ENCODE results near the gene TENM4. TPM values are rescaled to one million over a fixed set of nuclear protein-coding genes. Genes with fewer than 3 reads are reported as not detected.
"Not testable (repeated sequence)": the region's sequence is repeated elsewhere in the genome, so short reads cannot be mapped to it uniquely, and the experiment has no call there.

The TENM4 gene
- total RNA-seq, 1 donor from 2014 or later: not detected

DNA sequence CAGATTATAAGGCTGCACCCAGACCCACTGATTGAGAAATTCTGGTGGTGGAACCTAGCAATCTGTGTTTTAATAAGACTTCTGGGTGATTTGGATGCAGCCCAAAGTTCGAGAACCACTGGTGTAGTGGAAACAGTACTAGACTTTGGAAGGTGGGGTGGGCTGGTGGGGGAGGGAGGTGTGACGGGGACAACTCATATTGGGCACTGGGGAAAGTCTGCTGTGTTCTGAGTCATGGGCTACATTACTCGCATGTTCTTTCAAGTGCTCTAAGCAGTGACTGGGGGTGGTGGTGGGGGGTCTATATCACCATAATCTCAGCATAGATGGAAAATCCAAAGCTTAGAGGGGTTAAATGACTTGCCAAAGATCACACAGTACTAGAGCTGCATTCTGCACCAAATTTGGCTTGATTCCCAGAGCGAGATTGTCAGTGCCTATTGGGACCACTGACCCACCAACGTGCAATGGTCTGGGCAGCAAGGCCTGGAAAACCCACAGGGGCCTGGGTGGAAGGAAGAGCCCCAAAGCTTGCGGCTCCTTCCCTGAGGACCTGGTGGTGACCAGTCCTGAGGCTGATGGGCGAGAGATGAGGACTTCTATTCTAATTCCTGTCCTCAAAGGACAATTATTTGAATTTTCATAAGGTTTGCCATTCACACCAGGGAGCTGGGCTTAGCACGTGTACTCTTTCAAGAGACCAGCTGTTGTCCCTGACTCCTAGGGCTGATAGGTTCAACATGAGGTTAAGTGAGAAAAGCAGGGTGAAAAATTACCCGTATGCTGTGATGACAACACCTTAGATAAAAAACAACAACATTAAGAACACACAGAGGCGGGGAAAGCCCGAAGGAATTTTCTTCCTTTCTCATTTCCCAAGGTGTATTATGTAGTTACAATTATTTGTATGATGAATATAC, 788.6 kb downstream of the TENM4 start:
- no peak for DNase-seq (ENCODE audit: low read depth in 2 of 2)

DNA sequence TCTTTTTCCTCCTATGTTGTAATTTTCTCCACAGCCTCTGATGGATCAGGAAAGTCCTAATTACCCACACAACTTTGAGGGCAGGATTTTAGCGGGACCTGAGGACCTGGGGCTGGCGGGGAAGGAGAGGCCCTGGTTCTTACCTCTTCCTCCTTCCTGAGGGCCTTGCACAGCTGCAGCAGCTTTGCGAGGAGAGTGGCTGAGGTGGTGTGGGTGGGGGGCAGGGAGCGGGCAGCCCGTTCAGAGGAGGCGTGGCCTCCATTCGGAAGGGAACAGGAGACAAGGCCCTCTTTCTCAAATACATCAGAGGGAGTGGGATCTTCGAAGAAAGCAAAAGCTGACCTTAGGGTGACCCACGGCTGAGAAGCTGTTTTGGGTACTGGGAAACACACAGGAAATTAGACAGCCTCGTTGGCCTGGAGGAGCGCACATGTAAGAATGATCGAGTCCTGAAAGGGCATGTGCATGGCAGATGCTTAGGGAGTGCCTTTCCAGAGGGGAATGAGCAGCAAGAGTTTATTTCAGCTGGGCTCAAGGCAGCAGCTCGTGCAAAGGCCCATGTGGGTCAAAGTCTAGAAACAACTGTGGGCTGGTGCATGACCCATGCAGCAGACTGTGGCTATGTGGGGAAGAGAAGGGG, 789.6 kb downstream of the TENM4 start:
- no peak for DNase-seq (ENCODE audit: low read depth in 2 of 2)

DNA sequence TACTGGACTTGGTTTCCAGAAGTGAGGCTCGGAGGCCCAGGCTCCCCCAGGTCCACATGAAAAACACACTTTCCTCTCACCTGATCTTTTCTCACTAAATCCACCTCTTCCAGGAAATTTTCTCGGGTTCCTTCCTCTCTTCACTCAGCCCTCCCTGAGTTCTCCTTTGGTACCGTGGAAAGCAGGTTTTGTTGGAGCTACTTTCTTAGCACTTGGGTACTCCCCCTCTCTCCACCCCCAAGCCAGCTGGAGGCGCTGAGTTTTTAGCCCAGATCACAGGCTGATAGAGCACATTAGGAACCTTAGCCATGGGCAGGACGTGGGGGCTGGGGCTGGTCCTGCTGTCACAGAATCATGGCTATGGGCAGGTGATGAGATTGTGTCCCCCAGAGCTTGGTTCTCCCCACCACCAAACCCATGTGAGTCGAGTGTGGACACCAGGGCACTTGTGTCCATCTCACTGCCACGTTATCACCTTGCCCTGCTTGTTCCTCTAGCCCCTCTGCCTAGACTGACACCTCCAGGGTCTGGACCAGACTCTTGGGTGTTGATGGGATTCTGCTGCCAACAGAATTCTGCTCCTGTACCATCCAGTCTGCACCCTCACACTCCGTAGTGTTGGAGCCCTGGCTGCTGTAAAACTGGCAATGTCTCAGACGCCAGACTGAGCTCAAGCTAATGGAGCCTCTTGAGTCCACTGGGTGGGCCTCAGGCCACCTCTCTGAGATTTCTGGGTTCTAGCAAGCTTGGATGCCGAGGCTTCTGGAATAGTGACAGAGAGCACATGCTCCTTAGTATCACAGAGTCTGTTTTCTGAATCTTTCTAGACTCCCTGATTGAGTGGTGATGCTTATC, 791.2 kb downstream of the TENM4 start:
- no peak for DNase-seq (ENCODE audit: low read depth in 2 of 2)

DNA sequence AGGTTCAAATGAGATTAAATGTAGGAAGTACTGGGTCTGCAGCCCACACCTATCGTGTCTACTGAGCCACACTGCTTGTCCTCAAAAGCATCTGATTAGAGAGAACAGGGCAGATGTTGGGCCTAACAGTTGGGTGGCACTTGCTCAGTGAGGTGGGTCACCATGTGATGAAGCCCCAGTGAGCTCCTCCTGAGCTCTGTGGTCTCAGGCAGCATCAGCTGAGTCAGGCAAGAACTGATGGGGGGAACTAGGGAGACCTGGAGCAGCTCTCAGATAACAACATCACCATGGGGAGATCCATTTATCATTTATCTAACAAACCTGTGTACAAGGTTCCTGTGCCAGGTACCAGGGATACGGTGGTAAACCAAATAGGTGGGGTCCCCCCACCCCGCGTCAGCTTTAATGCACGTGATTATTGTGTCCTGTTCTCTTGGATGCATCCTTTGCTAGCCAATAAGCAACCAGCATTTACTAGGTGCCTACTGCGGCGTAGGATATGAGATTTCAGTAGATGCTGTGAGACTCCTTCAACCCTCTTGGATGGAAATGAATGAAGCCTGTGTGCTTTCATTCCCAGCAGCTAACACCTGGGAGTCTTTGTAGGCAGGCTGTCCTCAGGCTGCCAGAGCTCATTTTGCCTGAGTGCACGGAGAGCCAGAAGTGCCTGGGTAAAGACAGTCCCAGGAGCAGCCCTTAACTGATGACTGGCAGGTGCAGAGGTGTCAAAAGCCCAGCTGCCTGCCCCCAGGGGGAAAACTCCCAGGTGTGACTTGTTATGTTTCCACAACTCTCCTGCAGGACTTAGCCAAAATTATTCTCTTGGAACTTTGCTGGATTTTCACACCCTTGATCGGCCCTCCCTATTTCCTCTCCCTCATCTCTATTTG, 792.6 kb downstream of the TENM4 start:
- no peak for DNase-seq (ENCODE audit: low read depth in 2 of 2)

DNA sequence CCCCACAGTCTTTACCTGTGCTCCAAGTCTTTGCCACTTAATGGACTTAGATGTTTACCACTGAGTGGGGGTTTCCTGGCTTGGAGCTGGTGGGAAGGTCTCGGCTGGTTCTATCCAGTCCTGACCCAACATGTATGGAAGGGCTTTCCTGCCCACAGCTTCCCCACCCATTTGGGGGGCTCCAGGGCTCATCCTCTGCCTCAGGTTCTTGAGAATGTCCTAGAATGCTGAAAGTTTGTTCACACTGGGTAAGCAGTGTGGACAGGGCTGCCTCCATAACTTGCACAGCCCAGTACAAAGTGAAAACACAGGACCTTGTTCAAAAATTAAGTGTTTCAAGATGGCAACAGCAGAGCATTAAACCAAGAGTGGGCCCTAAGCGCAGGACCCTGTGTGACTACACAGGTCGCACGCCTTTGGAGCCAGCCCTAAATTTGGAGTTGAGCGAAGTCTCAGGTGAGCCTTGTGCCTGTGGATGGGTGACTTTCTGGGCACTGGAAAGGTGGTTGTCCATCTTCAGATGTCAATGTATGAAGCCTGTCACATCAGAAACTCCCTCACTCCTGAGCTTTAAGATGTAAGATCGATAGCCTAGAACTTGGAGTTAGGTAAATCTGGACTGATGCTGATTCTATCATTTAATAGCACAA, 793.4 kb downstream of the TENM4 start:
- DNase-seq (ENCODE audit: low read depth in 2 of 2): no peak

DNA sequence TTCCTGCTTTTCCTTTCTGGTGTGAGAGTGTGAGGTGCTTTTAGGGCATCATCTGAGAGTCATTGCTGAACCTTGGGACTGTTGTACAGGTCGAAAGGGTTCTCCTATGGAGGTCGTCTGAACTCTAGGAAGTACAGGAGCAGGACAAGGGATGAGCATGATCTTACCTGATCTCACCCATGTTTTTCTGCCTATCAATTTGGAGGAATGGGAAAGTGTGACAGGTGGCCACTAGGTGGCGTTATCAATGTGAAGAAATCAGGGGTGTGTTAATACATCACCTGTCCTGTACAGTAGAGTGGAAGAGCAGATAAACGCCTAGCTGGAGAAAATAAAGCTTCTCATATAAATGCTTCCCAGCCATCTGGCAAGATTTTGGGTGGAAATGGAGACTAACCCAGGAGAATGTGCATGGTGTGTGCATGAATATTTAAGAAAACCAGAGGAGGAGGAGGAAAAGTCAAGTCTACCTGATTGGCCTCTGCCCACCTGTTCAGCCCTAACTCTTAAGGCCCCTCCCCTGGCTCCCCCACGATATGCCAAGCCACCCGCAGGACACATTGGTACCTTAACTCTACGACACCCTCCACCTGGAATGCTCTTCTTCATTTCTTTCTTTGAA, 794.2 kb downstream of the TENM4 start:
- DNase-seq (ENCODE audit: low read depth in 2 of 2): peak; percentile 50 to 60

DNA sequence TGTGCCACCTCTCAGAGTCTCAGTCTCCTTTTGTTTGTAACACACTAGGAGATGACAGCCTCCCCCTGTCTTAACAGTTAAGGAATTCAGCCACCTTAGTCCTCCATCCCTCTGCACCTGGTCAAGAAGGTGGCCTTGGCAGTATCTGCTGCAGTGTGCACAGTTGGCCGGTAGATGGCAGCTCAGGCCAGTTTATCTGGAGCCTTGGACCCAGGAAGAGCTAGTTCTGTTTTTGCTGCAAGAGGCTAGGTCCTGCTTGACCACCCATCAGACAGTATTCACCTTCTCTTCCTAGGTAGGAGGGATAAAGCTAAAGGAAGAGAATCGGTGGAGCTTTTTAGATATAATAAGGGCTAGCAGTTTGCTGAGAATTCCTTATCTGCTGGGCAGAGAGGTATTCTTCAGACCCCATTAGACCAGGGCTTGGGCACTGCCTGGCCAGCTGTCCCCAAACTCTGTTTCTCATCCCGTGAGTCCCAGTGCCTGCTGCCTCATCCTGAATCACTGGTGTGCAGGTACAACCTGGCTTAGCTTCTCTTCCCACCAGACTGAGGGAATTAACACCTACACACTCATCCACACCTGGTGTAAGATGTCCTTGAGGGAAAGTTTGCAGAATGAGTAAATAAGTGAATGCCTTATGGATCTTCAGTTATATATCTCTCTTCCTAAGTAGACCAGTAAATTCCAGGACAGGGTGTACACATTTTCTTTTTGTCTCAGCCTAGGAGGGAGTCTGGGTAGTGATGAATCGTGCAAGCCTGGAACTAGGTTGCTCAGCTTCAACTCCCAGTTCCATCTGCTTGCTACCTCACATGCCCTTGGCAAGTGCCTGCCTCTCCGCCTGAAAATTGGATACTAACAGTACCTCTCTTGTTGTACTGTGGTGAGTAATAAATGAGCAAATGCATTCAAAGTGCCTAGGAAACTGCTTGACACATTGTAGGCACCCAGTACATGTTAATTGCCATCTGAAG, 795.3 kb downstream of the TENM4 start:
- peak; percentile 66 for DNase-seq (ENCODE audit: low read depth in 2 of 2)

DNA sequence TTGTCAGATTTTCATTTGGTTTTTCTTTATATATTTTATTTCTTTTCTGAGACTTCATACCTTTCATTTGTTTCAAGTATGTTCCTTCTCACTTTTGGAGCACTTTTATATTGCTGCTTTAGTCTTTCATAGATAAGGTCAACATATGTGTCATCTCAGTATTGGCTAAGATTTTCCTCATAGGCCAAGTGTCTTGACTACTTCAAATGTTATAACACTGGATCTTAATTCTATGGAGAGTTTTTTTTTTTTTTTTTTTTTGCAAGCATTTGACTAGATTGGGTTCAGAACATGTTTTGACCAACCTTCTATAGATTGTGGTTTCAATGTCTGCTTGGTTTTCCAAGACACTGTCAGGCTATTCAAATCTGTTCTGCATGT, 797.2 kb downstream of the TENM4 start:
- DNase-seq (ENCODE audit: low read depth in 2 of 2): no peak

DNA sequence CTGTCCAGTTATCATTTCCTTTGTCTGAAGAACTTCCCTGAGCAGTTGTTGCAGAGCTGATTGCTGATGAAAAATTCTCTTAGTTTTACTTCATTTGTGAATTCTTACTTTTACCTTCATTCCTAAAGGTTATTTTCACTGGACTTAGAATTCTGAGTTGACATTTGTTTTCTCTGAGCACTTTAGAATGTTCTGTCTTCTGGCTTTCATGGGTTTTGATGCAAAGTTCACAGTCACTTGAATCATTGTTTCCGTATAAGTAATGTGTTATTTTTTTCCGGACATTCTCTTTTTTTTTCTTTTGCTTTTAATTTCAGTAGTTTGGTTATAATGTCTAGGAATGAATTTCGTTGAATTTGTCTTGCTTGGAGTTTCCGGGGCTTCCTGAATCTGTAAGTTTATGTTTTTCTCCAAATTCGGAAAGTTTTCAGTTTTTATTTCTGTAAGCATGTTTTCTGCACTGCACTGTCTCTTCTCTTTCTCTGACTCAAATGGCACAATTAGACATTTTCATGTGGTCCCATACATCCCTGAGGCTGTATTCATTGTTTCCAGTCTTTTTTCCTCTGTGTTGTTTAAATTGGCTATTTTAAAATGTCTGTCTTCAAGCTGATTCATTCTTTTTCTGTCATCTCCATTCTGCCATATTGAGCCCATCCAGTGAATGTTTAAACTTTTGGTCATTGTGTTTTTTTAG, 797.7 kb downstream of the TENM4 start:
- no peak for DNase-seq (ENCODE audit: low read depth in 2 of 2)

DNA sequence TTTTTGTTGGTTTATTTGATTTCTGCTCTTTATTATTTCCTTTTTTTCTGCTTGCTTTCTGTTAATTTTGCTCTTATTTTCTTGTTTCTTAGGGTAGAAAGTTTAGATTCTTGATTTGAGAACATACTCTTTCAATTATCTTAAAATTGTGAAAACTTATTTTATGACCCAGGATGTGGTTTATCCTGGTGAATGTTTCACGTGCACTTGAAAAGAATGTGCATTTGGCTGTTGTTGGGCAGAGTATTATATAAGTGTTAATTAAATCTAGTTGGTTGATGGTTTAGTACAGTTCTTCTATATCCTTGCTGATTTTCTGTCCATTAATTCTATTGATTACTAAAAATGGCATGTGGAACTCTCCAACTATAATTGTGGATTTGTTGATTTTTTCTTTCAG, 799.3 kb downstream of the TENM4 start:
- DNase-seq (ENCODE audit: low read depth in 2 of 2): no peak

DNA sequence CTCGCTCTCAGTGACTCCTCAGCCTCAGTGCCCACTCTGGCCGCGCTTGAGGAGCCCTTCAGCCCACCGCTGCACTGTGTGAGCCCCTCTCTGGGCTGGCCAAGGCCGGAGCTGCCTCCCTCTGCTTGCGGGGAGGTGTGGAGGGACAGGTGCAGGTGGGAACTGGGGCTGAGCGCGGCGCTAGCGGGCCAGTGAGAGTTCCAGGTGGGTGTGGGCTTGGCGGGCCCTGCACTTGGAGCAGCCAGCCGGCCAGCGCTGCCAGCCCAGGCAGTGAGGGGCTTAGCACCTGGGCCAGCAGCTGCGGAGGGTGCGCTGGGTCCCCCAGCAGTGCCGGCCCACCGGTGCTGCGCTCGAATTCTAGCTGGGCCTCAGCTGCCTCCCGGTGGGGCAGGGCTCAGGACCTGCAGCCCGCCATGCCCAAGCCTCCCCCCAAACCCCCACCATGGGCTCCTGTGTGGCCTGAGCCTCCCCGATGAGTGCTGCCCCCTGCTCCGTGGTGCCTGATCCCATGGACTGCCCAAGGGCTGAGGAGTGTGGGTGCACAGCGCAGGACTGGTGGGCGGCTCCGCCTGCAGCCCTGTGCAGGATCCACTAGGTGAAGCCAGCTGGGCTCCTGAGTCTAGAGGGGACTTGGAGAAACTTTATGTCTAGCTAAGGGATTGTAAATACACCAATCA, 802.0 kb downstream of the TENM4 start:
- no peak for DNase-seq (ENCODE audit: low read depth in 2 of 2)

DNA sequence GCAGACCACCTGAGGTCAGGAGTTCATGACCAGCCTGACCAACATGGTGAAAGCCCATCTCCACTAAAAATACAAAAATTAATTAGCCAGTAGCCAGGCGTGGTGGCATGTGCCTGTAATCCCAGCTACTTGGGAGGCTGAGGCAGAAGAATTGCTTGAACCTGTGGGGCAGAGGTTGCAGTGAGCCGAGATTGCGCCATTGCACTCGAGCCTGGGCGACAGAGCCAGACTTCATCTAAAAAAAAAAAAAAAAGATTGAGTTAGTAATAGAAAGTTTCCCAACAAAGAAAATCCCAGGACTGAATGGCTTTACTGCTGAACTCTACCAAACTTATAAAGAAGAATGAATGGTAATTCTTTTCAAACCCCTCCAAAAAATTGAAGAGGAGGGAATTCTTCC, 803.3 kb downstream of the TENM4 start:
- not testable (repeated sequence) for DNase-seq (ENCODE audit: low read depth in 2 of 2)

DNA sequence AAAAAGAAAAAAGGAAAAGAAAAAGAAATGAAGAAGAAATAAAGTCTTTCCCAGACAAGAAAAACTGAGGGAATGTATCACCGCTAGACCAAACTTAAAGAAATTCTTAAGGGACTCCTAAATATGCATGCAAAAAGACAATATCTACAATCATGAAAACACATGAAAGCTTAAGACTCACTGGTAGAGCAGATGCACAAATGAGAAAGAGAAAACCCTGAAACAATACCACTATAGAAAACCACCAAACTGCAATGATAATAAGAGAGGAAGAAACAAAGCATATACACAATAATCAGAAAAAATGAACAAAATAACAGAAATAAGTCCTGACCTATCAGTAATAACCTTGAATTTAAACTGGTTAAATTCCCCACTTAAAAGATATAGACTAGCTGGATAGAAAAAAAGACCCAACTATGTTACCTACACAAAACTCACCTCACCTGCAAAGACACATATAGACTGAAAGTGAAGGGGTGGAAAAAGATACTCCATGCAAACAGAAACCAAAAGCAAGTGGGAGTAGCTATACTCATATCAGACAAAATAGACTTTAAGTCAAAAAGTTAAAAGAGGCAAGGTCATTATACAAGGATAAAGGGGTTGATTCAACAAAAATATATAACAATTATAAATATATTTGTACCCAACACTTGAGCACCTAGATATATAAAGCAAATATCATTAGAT, 804.9 kb downstream of the TENM4 start:
- no peak for DNase-seq (ENCODE audit: low read depth in 2 of 2)

DNA sequence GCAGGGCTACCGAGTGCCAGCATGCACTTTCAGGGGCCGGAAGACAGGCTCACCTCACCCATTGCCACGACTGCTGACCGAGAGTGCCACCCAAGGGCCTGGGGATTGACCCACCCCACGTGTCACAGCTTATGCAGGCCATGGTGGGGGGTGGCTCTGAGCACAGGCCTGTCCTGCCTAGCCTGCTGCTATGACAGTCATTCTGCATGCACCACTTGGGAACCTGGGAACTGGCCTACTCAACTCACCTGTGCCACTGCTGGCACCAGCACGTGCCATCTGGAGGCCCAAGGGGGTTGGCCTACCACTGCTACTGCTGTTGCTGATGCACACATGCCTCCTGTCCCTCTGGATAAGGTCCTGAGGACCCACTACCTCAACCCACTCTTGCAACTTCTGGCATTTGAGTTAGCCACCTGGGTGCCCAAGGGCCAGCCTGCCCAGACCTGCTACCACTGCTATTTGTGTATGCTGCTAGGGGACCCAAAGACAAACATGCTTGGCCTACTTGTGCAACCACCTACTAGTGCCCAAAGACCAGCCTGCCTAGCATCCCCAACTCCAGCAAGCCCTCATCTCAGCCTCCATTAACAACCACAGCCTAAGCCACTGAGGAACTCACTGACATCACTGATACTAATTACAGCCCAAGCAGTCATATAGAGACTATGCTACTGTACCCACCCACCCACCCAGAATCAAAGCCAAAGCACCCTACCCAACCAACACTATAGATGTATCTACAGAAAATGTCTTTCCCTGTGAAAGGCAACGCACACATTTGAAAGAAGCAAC, 807.1 kb downstream of the TENM4 start:
- DNase-seq (ENCODE audit: low read depth in 2 of 2): no peak

DNA sequence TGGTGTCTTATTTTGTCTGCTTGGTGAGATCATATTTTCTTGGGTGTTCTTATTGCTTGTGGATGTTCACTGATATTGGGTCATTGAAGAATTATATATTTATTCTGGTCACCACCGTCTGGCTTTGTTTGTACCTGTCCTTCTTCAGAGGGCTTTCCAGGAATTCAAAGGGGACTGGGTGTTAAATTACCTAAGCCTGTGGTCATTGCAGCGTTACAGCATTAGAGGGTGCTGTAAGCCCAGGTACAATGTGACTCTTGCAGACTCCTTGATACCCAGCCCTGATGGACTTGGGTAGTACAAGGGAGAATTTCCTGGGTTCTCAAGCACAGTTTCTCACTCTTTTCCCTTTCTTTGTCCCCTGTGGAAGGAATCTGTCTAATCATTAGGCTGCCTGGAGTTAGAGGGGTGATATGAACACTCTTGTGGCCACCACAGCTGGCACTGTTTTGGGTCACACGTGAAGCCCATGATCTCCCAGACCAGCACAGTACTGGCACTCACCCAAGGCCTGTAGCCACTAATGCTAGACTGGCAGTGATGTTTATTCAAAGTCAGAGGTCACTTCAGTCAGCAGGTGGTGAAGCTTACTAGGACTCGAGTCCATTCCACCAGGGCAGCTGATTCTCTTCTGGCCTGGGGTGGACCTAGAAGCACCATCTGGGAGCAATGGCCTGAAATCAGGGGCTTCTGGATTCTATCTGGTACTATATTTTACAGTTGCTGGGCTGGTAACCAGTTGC, 810.1 kb downstream of the TENM4 start:
- no peak for DNase-seq (ENCODE audit: low read depth in 2 of 2)

DNA sequence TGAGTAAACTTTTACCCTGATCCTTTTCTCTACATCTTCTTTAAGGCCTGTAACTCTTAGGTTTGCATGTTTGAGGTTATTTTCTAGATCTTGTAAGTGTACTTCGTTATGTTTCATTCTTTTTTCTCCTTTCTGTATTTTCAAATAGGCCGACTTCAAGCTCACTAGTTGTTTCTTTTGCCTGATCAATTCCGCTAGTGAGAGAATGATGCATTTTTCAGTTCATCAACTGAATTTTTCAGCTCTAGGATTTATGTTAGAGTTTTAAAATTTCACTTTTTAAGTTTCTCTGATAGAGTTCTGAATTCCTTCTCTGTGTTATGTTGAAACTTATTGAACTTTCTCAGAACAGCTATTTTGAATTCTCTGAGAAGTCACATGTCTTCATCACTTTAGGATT, 810.7 kb downstream of the TENM4 start:
- DNase-seq (ENCODE audit: low read depth in 2 of 2): no peak

Measured in lung microvascular endothelial cell (primary cell).